GM18498 (cell line): ENCODE measurements around the gene DBN1.

ENCODE experiments used
- ATAC-seq: cut with Tn5 transposase; IDR thresholded peaks from one replicate; pipeline ENCODE4 v1.9.1; 2021; ENCODE audit warnings: mild to moderate bottlenecking, moderate library complexity; ENCODE audit not compliant: unreplicated experiment

Gene DBN1

GRCh38 chr5:177457852-177458681 is 15.4 kb downstream of the DBN1 start:
- ATAC-seq: no peak

GRCh38 chr5:177456976-177457851 is 16.2 kb downstream of the DBN1 start:
- ATAC-seq: peak; percentile 33

GRCh38 chr5:177456591-177456964 is 16.9 kb downstream of the DBN1 start:
- ATAC-seq: no peak

GRCh38 chr5:177455661-177456590 is 17.5 kb downstream of the DBN1 start:
- ATAC-seq: peak; percentile 23

- peak; percentile 62 for ATAC-seq
Observed at GRCh38 chr5:177455036-177455660, 18.3 kb downstream of the DBN1 start.

GRCh38 chr5:177454397-177455035 is 18.9 kb downstream of the DBN1 start:
- peak; percentile 53 for ATAC-seq

- peak; percentile 1 for ATAC-seq
Observed at GRCh38 chr5:177453852-177454396, 19.5 kb downstream of the DBN1 start.

GRCh38 chr5:177452688-177453638 is 20.5 kb downstream of the DBN1 start:
- ATAC-seq: no peak

- no peak for ATAC-seq
Observed at GRCh38 chr5:177450667-177451424, 22.6 kb downstream of the DBN1 start.

- no peak for ATAC-seq
Observed at GRCh38 chr5:177449140-177450061, 24.0 kb downstream of the DBN1 start.

- ATAC-seq: no peak
Observed at GRCh38 chr5:177448244-177448950, 25.0 kb downstream of the DBN1 start.

GRCh38 chr5:177447611-177448243 is 25.7 kb downstream of the DBN1 start:
- ATAC-seq: no peak

GRCh38 chr5:177447066-177447610 is 26.3 kb downstream of the DBN1 start:
- ATAC-seq: peak; percentile 42

- ATAC-seq: peak; percentile 51
Observed at GRCh38 chr5:177446200-177447065, 27.0 kb downstream of the DBN1 start, which contains the start of gene PRR7. TSS of gene PRR7 (plus strand) at chr5:177446814. CDS start at chr5:177455068, 8,254 bp downstream.
